ENCODE results near the gene BMPR1B. TPM values are rescaled to one million over a fixed set of nuclear protein-coding genes. Genes with fewer than 3 reads are reported as not detected.
"Not testable (repeated sequence)": the region's sequence is repeated elsewhere in the genome, so short reads cannot be mapped to it uniquely, and the experiment has no call there.

The BMPR1B gene
- total RNA-seq, 3 donors from 2014 or later: 0.36 to 3.3 (median 0.81) TPM

- H3K4me1 ChIP-seq (ENCODE audit: low read depth): no peaks in the 10 kb centered on the region
- TF ChIP-seq CTCF (IDR thresholded peaks at IDR 0.05): no peak
- H3K36me3 ChIP-seq (ENCODE audit: low read depth): no peaks in the 10 kb centered on the region
- no peak overlapping the region for H3K4me3 ChIP-seq
- no peak for DNase-seq
- intact Hi-C loops (cut with DNase I, micrococcal nuclease): no loop called here
- no peak for ATAC-seq
- H3K9me3 ChIP-seq: no peaks in the 10 kb centered on the region
Observed at GRCh38 chr4:95058991-95059390, 301.2 kb downstream of the BMPR1B start.

GRCh38 chr4:95059663-95060062, 301.9 kb downstream of the BMPR1B start:
- DNase-seq (no peak), ATAC-seq (no peak)
- no peaks in the 10 kb centered on the region for H3K4me1 ChIP-seq (ENCODE audit: low read depth)
- intact Hi-C loops (cut with DNase I, micrococcal nuclease): no loop called here
- H3K9me3 ChIP-seq: no peaks in the 10 kb centered on the region
- no peaks in the 10 kb centered on the region for H3K36me3 ChIP-seq (ENCODE audit: low read depth)
- TF ChIP-seq CTCF (IDR thresholded peaks at IDR 0.05): no peak
- H3K4me3 ChIP-seq: no peak overlapping the region

- H3K4me1 ChIP-seq (ENCODE audit: low read depth): no peaks in the 10 kb centered on the region
- H3K9me3 ChIP-seq: no peaks in the 10 kb centered on the region
- DNase-seq (no peak), ATAC-seq (no peak)
- TF ChIP-seq CTCF (IDR thresholded peaks at IDR 0.05): no peak
- H3K4me3 ChIP-seq: no peak overlapping the region
- intact Hi-C loops (cut with DNase I, micrococcal nuclease): no loop called here
- no peaks in the 10 kb centered on the region for H3K36me3 ChIP-seq (ENCODE audit: low read depth)
Observed at GRCh38 chr4:95061220-95061619, 303.5 kb downstream of the BMPR1B start.

GRCh38 chr4:95061801-95062200, 304.0 kb downstream of the BMPR1B start:
- ATAC-seq; intact Hi-C loops (cut with DNase I, micrococcal nuclease); DNase-seq; H3K36me3 ChIP-seq (ENCODE audit: low read depth); H3K9me3 ChIP-seq; H3K4me1 ChIP-seq (ENCODE audit: low read depth); H3K4me3 ChIP-seq: not testable (repeated sequence)

GRCh38 chr4:95066050-95066449, 308.3 kb downstream of the BMPR1B start:
- ATAC-seq: no peak
- no peak for TF ChIP-seq CTCF (IDR thresholded peaks at IDR 0.05)
- Histone ChIP-seq H3K36me3 (ENCODE audit: low read depth) (no peaks in the 10 kb centered on the region), H3K4me1 (ENCODE audit: low read depth) (no peaks in the 10 kb centered on the region), H3K4me3 (no peak overlapping the region), H3K9me3 (no peaks in the 10 kb centered on the region)
- intact Hi-C loops (cut with DNase I, micrococcal nuclease): no loop called here
- no peak for DNase-seq

- Histone ChIP-seq H3K4me1 (ENCODE audit: low read depth) (no peaks in the 10 kb centered on the region), H3K9me3 (no peaks in the 10 kb centered on the region), H3K4me3 (no peak overlapping the region), H3K36me3 (ENCODE audit: low read depth) (no peaks in the 10 kb centered on the region)
- intact Hi-C loops (cut with DNase I, micrococcal nuclease): no loop called here
- no peak for TF ChIP-seq CTCF (IDR thresholded peaks at IDR 0.05)
- no peak for DNase-seq
- ATAC-seq: no peak
Observed at GRCh38 chr4:95068401-95068800, 310.6 kb downstream of the BMPR1B start.
